Gastrocnemius medialis (tissue), 4 donors: ENCODE measurements around the gene LCN10.

Experiments
- CTCF ChIP-seq, 5 experiments: fragments of 450-650 bp in 3 of 5; fragments of 200-600 bp in 2 of 5; sonication (generic) in 2 of 5; IDR thresholded peaks in 4 of 5; conservative IDR thresholded peaks in 1 of 5; 1 replicate in 4 of 5; 2 replicates in 1 of 5; pipeline ENCODE4 v1.5.1; 2016 to 2019; ENCODE audit warnings: antibody characterized with exemption in 5 of 5, mild to moderate bottlenecking in 3 of 5, moderate library complexity in 3 of 5
- POLR2A ChIP-seq, 2 donors: fragments of 450-650 bp; IDR thresholded peaks; one replicate each; pipeline ENCODE4 v1.6.1; 2017; ENCODE audit warnings: antibody characterized with exemption in 2 of 2, mild to moderate bottlenecking in 2 of 2, moderate library complexity in 2 of 2

GRCh38 chr9:136700959-136701667 lies 41.6 kb downstream of the LCN10 start:
- TF ChIP-seq CTCF (IDR thresholded peaks at IDR 0.05 in 4 of 5, conservative IDR thresholded peaks at IDR 0.05 in 1 of 5), result no peak
- no peak for TF ChIP-seq POLR2A (IDR thresholded peaks at IDR 0.05)
